ENCODE data around the gene SLC8A1.

DNA sequence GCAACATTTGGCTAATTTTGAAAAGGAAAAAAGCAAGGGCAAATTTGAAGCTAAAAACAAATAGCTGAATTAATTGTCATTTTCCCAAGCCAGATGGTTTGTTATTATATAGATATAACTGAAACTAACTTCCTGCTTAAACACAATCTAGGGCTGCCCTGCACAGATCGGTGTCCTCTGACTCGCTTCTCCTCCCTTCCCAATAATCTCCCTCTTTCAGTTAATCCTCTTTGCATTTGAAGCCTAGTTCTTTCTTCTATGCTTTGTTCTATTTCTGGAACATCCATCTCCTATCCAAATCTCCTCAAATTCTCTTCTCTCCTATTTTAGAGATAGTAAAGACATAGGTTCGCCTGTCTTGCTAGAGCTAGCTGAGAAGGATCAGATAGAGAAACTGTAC lies 328.1 kb downstream of the SLC8A1 start:
- TF ChIP-seq, protein P1, sequence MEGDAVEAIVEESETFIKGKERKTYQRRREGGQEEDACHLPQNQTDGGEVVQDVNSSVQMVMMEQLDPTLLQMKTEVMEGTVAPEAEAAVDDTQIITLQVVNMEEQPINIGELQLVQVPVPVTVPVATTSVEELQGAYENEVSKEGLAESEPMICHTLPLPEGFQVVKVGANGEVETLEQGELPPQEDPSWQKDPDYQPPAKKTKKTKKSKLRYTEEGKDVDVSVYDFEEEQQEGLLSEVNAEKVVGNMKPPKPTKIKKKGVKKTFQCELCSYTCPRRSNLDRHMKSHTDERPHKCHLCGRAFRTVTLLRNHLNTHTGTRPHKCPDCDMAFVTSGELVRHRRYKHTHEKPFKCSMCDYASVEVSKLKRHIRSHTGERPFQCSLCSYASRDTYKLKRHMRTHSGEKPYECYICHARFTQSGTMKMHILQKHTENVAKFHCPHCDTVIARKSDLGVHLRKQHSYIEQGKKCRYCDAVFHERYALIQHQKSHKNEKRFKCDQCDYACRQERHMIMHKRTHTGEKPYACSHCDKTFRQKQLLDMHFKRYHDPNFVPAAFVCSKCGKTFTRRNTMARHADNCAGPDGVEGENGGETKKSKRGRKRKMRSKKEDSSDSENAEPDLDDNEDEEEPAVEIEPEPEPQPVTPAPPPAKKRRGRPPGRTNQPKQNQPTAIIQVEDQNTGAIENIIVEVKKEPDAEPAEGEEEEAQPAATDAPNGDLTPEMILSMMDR (IDR thresholded peaks at IDR 0.05) = no peak
- TF ChIP-seq POLR2A (IDR thresholded peaks at IDR 0.05) = no peak

Measured in Peyer's patch (tissue), 4 donors.